MCF 10A (cell line): ENCODE results near the gene SMAP1. TPM values are rescaled to one million over a fixed set of nuclear protein-coding genes. Genes with fewer than 3 reads are reported as not detected.

ENCODE experiments used
- BruUV-seq: library from RNA; stranded (reverse); fragments of 400-500 nt; replicated peaks from 2 replicates; lab custom pipeline; 2021; lab: Mats Ljungman, UMichigan
- CTCF ChIA-PET: fragments of 300-600 bp; sonication (Branson Sonifier 250); formaldehyde crosslinking; extraction: SDS; loops from one replicate; lab custom pipeline; 2021; ENCODE audit warnings: antibody characterized with exemption, inconsistent platforms; lab: Yijun Ruan, JAX
- POLR2A ChIA-PET: fragments of 300-600, 350-650 bp; sonication (Branson Sonifier 250); formaldehyde crosslinking; extraction: SDS; loops from one replicate; lab custom pipeline; 2020; ENCODE audit warnings: antibody characterized with exemption, inconsistent platforms; lab: Yijun Ruan, JAX
- DNase-seq: peaks from one replicate; pipeline ENCODE4 v3.0.0-alpha.2; 2018; ENCODE audit not compliant: unreplicated experiment
- H3K27ac Mint-ChIP-seq: one replicate; pipeline ENCODE4 v1.8.0; 2022; ENCODE audit warnings: mild to moderate bottlenecking, low read depth, mixed read lengths; ENCODE audit not compliant: unreplicated experiment
- H3K27me3 Mint-ChIP-seq: one replicate; pipeline ENCODE4 v1.8.0; 2022; ENCODE audit warnings: mixed read lengths; ENCODE audit not compliant: insufficient read depth, unreplicated experiment
- H3K36me3 Mint-ChIP-seq: one replicate; pipeline ENCODE4 v1.8.0; 2022; ENCODE audit warnings: mild to moderate bottlenecking, moderate library complexity, mixed read lengths; ENCODE audit not compliant: insufficient read depth, unreplicated experiment
- H3K4me1 Mint-ChIP-seq: one replicate; pipeline ENCODE4 v1.8.0; 2022; ENCODE audit warnings: mixed read lengths; ENCODE audit not compliant: insufficient read depth, unreplicated experiment
- H3K4me3 Mint-ChIP-seq: one replicate; pipeline ENCODE4 v1.8.0; 2022; ENCODE audit warnings: mild to moderate bottlenecking, moderate library complexity, mixed read lengths; ENCODE audit not compliant: unreplicated experiment
- H3K9me3 Mint-ChIP-seq: one replicate; pipeline ENCODE4 v1.8.0; 2022; ENCODE audit warnings: mixed read lengths; ENCODE audit not compliant: unreplicated experiment
- CTCF ChIP-seq: fragments of 200-600 bp; IDR thresholded peaks from one replicate; pipeline ENCODE4 v1.8.0; 2022; ENCODE audit warnings: antibody characterized with exemption, mild to moderate bottlenecking; ENCODE audit not compliant: unreplicated experiment
- intact Hi-C: fragments of 100-400 bp; cut with micrococcal nuclease; formaldehyde crosslinking; loops from 2 replicates; pipeline ENCODE4 v1.14.1; 2022
- total RNA-seq: library from RNA; stranded (reverse); gene quantifications from 2 replicates; pipeline ENCODE4 v1.2.3, GENCODE V29; 2022

Gene SMAP1
- total RNA-seq, 1 experiment from 2014 or later, result 26.5 TPM

- no peak overlapping the region for H3K4me3 Mint-ChIP-seq
- no peak for TF ChIP-seq CTCF
- no peaks in the 10 kb centered on the region for H3K27me3 Mint-ChIP-seq
- intact Hi-C loops, result no loop called here
- ChIA-PET CTCF (interaction anchor here (0.5 to 5.2 kb wide), 8 partner anchors 22 to 488 kb away, joined by 3 to 21 read pairs (median 4); no protein-coding TSS in a partner anchor), POLR2A (no interaction called here)
- no peak overlapping the region for H3K27ac Mint-ChIP-seq
- no peak for DNase-seq
- BruUV-seq, result no TSS peak
- H3K9me3 Mint-ChIP-seq, result no peaks in the 10 kb centered on the region
- no peaks in the 10 kb centered on the region for H3K4me1 Mint-ChIP-seq
- peaks cover 15% of the 10 kb centered on the region for H3K36me3 Mint-ChIP-seq
Measured at GRCh38 chr6:70857387-70858077, 189.8 kb downstream of the SMAP1 start.

GRCh38 chr6:70860045-70860444, 192.4 kb downstream of the SMAP1 start:
- POLR2A ChIA-PET, result no interaction called here
- intact Hi-C loops, result no loop called here
- no peaks in the 10 kb centered on the region for H3K9me3 Mint-ChIP-seq
- TF ChIP-seq CTCF, result no peak
- H3K4me1 Mint-ChIP-seq, result no peaks in the 10 kb centered on the region
- H3K36me3 Mint-ChIP-seq, result peaks cover 15% of the 10 kb centered on the region
- DNase-seq, result no peak
- no TSS peak for BruUV-seq
- H3K27me3 Mint-ChIP-seq, result no peaks in the 10 kb centered on the region
- no peak overlapping the region for H3K27ac Mint-ChIP-seq
- no peak overlapping the region for H3K4me3 Mint-ChIP-seq
- CTCF ChIA-PET, result interaction anchor here (1.1 kb wide), 1 partner anchor 153 kb away, joined by 3 read pairs; no protein-coding TSS in a partner anchor

- Mint-ChIP-seq H3K9me3 (no peaks in the 10 kb centered on the region), H3K4me1 (no peaks in the 10 kb centered on the region)
Measured at GRCh38 chr6:70860920-70861319, 193.2 kb downstream of the SMAP1 start.

More at GRCh38 chr6:70860920-70861319, 193.2 kb downstream of the SMAP1 start:
- H3K4me3 Mint-ChIP-seq, result no peak overlapping the region
- DNase-seq, result no peak
- no peak overlapping the region for H3K27ac Mint-ChIP-seq
- CTCF ChIA-PET, result interaction anchor here (0.6 to 2.9 kb wide), 5 partner anchors 53 to 571 kb away, joined by 3 to 12 read pairs (median 5); no protein-coding TSS in a partner anchor
- intact Hi-C loops, result no loop called here
- BruUV-seq, result no TSS peak
- POLR2A ChIA-PET, result no interaction called here
- no peak for TF ChIP-seq CTCF
- H3K36me3 Mint-ChIP-seq, result peaks cover 15% of the 10 kb centered on the region
- H3K27me3 Mint-ChIP-seq, result peaks cover under 1% of the 10 kb centered on the region
